Activated naive CD8-positive, alpha-beta T cell treated with anti-CD3 and anti-CD28 coated beads, Interleukin-2, amount 10 ng/mL, durations not matched to agents 7 days and 5 days (primary cell): Measurements from ENCODE around the gene GPR15. TPM values are rescaled to one million over a fixed set of nuclear protein-coding genes. Genes with fewer than 3 reads are reported as not detected.

Source experiments
- total RNA-seq, 2 experiments: library from RNA; stranded (reverse); gene quantifications; one replicate each; pipeline ENCODE4 v1.2.3, GENCODE V29; 2021

GPR15 gene
- total RNA-seq, 2 experiments from 2014 or later = 40.6 to 44.1 TPM

Other genes with a start within 250 kb of the GPR15 start
- gene OR5H2, start 249.5 kb upstream of the GPR15 start, total RNA-seq = not detected
- gene OR5K4, start 178.1 kb upstream of the GPR15 start, total RNA-seq = not detected
- gene OR5K3, start 141.3 kb upstream of the GPR15 start, total RNA-seq = not detected
- not detected for gene OR5K1, start 68.8 kb upstream of the GPR15 start, total RNA-seq
- gene OR5K2, start 34.3 kb upstream of the GPR15 start, total RNA-seq = not detected
- gene CLDND1, start 9.1 kb upstream of the GPR15 start, total RNA-seq = 100 to 1,000 TPM; 534 to 542 TPM
- gene CPOX, start 61.6 kb downstream of the GPR15 start, total RNA-seq = 10 to 100 TPM; 51.1 to 52.2 TPM
- gene ST3GAL6, start 231.4 kb downstream of the GPR15 start, total RNA-seq = under 1 TPM; 0.62 to 0.69 TPM